A549 (cell line): Measurements from ENCODE around the gene EFCAB11. TPM values are rescaled to one million over a fixed set of nuclear protein-coding genes. Genes with fewer than 3 reads are reported as not detected.

Experiments
- ATAC-seq, 2 experiments: fragments of 200-7000 bp in 1 of 2; fragments of >200 bp in 1 of 2; cut with Nextera tagmentation in 1 of 2; cut with Tn5 transposase in 1 of 2; 3 replicates each; pipeline versions ENCODE4 v1.8.0 to v1.9.1; 2018 to 2020; ENCODE audit warnings: mild to moderate bottlenecking in 1 of 2, moderate library complexity in 1 of 2
- CTCF ChIA-PET: fragments of 300-600 bp; sonication (Branson Sonifier 250); formaldehyde crosslinking; extraction: SDS; loops from one replicate; lab custom pipeline; 2021; ENCODE audit warnings: antibody characterized with exemption, inconsistent platforms; lab: Yijun Ruan, JAX
- POLR2A ChIA-PET: fragments of 350-600 bp; formaldehyde crosslinking; extraction: SDS; loops from one replicate; lab custom pipeline; 2021; ENCODE audit warnings: antibody characterized with exemption, inconsistent platforms; lab: Yijun Ruan, JAX
- DNase-seq, 2 experiments: peaks; one replicate each; pipeline versions ENCODE4 v3.0.0 to v3.0.0-alpha.2; 2011 to 2016; ENCODE audit warnings: low read depth in 1 of 2, low spot score in 1 of 2
- FAIRE-seq: peaks from 2 replicates; lab custom pipeline; 2011; peaks lifted over from hg19 to GRCh38; lab: Jason Lieb, UNC
- H3K27ac ChIP-seq, 2 experiments: fragments of >200 bp; sonication (Bioruptor Twin); formaldehyde crosslinking; 3 replicates each; pipeline ENCODE4 v1.5.1; 2016 to 2017
- H3K4me1 ChIP-seq: fragments of >200 bp; sonication (Bioruptor Twin); formaldehyde crosslinking; 3 replicates; pipeline ENCODE4 v1.6.1; 2016
- H3K4me2 ChIP-seq: fragments of >200 bp; sonication (Bioruptor Twin); formaldehyde crosslinking; 3 replicates; pipeline ENCODE4 v1.6.1; 2016
- H3K4me3 ChIP-seq: fragments of >200 bp; sonication (Bioruptor Twin); formaldehyde crosslinking; 3 replicates; pipeline ENCODE4 v1.5.1; 2016
- H3K9me3 ChIP-seq: fragments of >200 bp; sonication (Bioruptor Twin); formaldehyde crosslinking; 3 replicates; pipeline ENCODE4 v1.6.1; 2016
- BHLHE40 ChIP-seq: IDR thresholded peaks from 2 replicates; pipeline ENCODE4 v1.6.1; 2012; ENCODE audit warnings: low read depth, low read length, inconsistent platforms
- CBX2 ChIP-seq: fragments of 200-600 bp; sonication (generic); IDR thresholded peaks from 2 replicates; pipeline ENCODE4 v1.6.1; 2016; ENCODE audit warnings: low read depth, mild to moderate bottlenecking, borderline replicate concordance
- CBX8 ChIP-seq: fragments of 200-600 bp; sonication (generic); IDR thresholded peaks from 2 replicates; pipeline ENCODE4 v1.6.1; 2016
- CHD2 ChIP-seq: fragments of 150-350 bp; IDR thresholded peaks from 2 replicates; pipeline ENCODE4 v1.6.1; 2014; ENCODE audit warnings: low read length; ENCODE audit not compliant: partially characterized antibody
- CHD4 ChIP-seq: fragments of 200-600 bp; sonication (generic); IDR thresholded peaks from 2 replicates; pipeline ENCODE4 v1.6.1; 2016; ENCODE audit warnings: antibody characterized with exemption, mild to moderate bottlenecking, borderline replicate concordance
- ESRRA ChIP-seq: fragments of 150-350 bp; IDR thresholded peaks from 2 replicates; pipeline ENCODE4 v1.6.1; 2014; ENCODE audit warnings: mild to moderate bottlenecking, low read length, borderline replicate concordance
- FOSB ChIP-seq: fragments of 250-450 bp; sonication (Bioruptor Pico); IDR thresholded peaks from 2 replicates; pipeline ENCODE4 v1.5.0; 2020; ENCODE audit warnings: mild to moderate bottlenecking, moderate library complexity
- FOSL2 ChIP-seq, 2 experiments: fragments of 450-650 bp in 1 of 2; fragments of >200 bp in 1 of 2; sonication (Bioruptor Twin) in 1 of 2; formaldehyde crosslinking; IDR thresholded peaks; 2 replicates each; pipeline versions ENCODE4 v1.5.0 to v1.6.1; 2016 to 2020; ENCODE audit warnings: mild to moderate bottlenecking in 1 of 2, moderate library complexity in 1 of 2
- HDAC2 ChIP-seq: fragments of 200-600 bp; sonication (generic); IDR thresholded peaks from 2 replicates; pipeline ENCODE4 v1.6.1; 2016
- HEYL ChIP-seq: fragments of 250-450 bp; sonication (Bioruptor Pico); IDR thresholded peaks from 2 replicates; pipeline ENCODE4 v1.8.0; 2021; ENCODE audit warnings: mild to moderate bottlenecking, moderate library complexity
- HOXA7 ChIP-seq: fragments of 250-450 bp; sonication (Bioruptor Pico); IDR thresholded peaks from 2 replicates; pipeline ENCODE4 v1.5.0; 2020; ENCODE audit warnings: mild to moderate bottlenecking, moderate library complexity
- HOXB13 ChIP-seq: fragments of 250-450 bp; sonication (Bioruptor Pico); IDR thresholded peaks from 2 replicates; pipeline ENCODE4 v1.5.0; 2020; ENCODE audit warnings: low read depth, mild to moderate bottlenecking, moderate library complexity
- JUN ChIP-seq, 2 experiments: fragments of >200 bp; sonication (Bioruptor Twin); formaldehyde crosslinking; IDR thresholded peaks; 2 replicates in 1 of 2; 3 replicates in 1 of 2; pipeline ENCODE4 v1.6.1; 2016 to 2017
- KDM1A ChIP-seq: fragments of 200-600 bp; sonication (generic); IDR thresholded peaks from 2 replicates; pipeline ENCODE4 v1.6.1; 2016; ENCODE audit warnings: low read depth, mild to moderate bottlenecking
- NFE2L2 ChIP-seq: fragments of 150-350 bp; conservative IDR thresholded peaks from 2 replicates; pipeline ENCODE4 v1.6.1; 2014; ENCODE audit warnings: low read length
- NPAS2 ChIP-seq: fragments of 250-450 bp; sonication (Bioruptor Pico); IDR thresholded peaks from 2 replicates; pipeline ENCODE4 v1.8.0; 2022; ENCODE audit warnings: mild to moderate bottlenecking, moderate library complexity, borderline replicate concordance
- PHF8 ChIP-seq: fragments of 200-600 bp; sonication (generic); IDR thresholded peaks from 2 replicates; pipeline ENCODE4 v1.6.1; 2016; ENCODE audit warnings: low read depth, mild to moderate bottlenecking, antibody characterized with exemption, moderate library complexity, borderline replicate concordance
- POLR2A ChIP-seq: IDR thresholded peaks from 2 replicates; pipeline ENCODE4 v1.6.1; 2012; ENCODE audit warnings: mild to moderate bottlenecking, low read length
- RARB ChIP-seq: fragments of 250-450 bp; sonication (Bioruptor Pico); IDR thresholded peaks from 2 replicates; pipeline ENCODE4 v1.8.0; 2021; ENCODE audit warnings: mild to moderate bottlenecking, moderate library complexity
- RNF2 ChIP-seq: fragments of 200-600 bp; sonication (generic); IDR thresholded peaks from 2 replicates; pipeline ENCODE4 v1.6.1; 2016; ENCODE audit warnings: low read depth, mild to moderate bottlenecking, antibody characterized with exemption, moderate library complexity, borderline replicate concordance
- SMC3 ChIP-seq: fragments of >200 bp; sonication (Bioruptor Twin); formaldehyde crosslinking; IDR thresholded peaks from 3 replicates; pipeline ENCODE4 v1.6.1; 2018; ENCODE audit warnings: inconsistent platforms
- SREBF2 ChIP-seq: fragments of 450-650 bp; IDR thresholded peaks from 2 replicates; pipeline ENCODE4 v1.6.1; 2014; ENCODE audit warnings: mild to moderate bottlenecking, moderate library complexity
- TP53 ChIP-seq: fragments of 250-450 bp; sonication (Bioruptor Pico); IDR thresholded peaks from 2 replicates; pipeline ENCODE4 v1.5.0; 2021; ENCODE audit warnings: mild to moderate bottlenecking, moderate library complexity
- ZC3H11A ChIP-seq: fragments of 450-650 bp; IDR thresholded peaks from 2 replicates; pipeline ENCODE4 v1.6.1; 2014; ENCODE audit warnings: antibody characterized with exemption, mild to moderate bottlenecking
- ZNF302 ChIP-seq: fragments of 250-450 bp; sonication (Bioruptor Pico); IDR thresholded peaks from 2 replicates; pipeline ENCODE4 v1.9.0; 2021; ENCODE audit warnings: inconsistent platforms, mild to moderate bottlenecking, moderate library complexity
- ZSCAN20 ChIP-seq: fragments of 250-450 bp; sonication (Bioruptor Pico); IDR thresholded peaks from 2 replicates; pipeline ENCODE4 v1.8.0; 2022; ENCODE audit warnings: mild to moderate bottlenecking, moderate library complexity
- WGBS: methylation state at CpG from one replicate; pipeline ENCODE4 v1.1.6; 2017; ENCODE audit errors: missing lambda C conversion rate; 5-methylcytosine and 5-hydroxymethylcytosine counted together
- polyA plus RNA-seq, 4 experiments: library from polyadenylated mRNA; depleted of rRNA in 3 of 4; stranded (reverse); fragments of >200 nt; fragmentation: RNase III in 1 of 4; extraction: RNeasy Plus Mini Kit Qiagen cat#74134 plus additional on column Dnase treatment in 1 of 4; gene quantifications; 2 replicates in 3 of 4; 3 replicates in 1 of 4; pipeline ENCODE4 v1.2.3, GENCODE V29; 2011 to 2017
- TF ChIP-seq, protein P1 (sequence below): IDR thresholded peaks from 2 replicates; pipeline ENCODE4 v1.6.1; 2012
- TF ChIP-seq, protein P2 (sequence below): fragments of 150-350 bp; IDR thresholded peaks from 2 replicates; pipeline ENCODE4 v1.6.1; 2014; ENCODE audit warnings: low read depth, mild to moderate bottlenecking, low read length
- TF ChIP-seq, protein P3 (sequence below): fragments of 250-450 bp; sonication (Bioruptor Pico); IDR thresholded peaks from 2 replicates; pipeline ENCODE4 v1.5.0; 2021; ENCODE audit warnings: mild to moderate bottlenecking, moderate library complexity, borderline replicate concordance
- TF ChIP-seq, protein P4 (sequence below): IDR thresholded peaks from 2 replicates; pipeline ENCODE4 v1.6.1; 2012
- TF ChIP-seq, protein P5 (sequence below): IDR thresholded peaks from 2 replicates; pipeline ENCODE4 v1.6.1; 2012; ENCODE audit warnings: low read depth, borderline replicate concordance
- TF ChIP-seq, protein P6 (sequence below): fragments of 250-450 bp; sonication (Bioruptor Pico); IDR thresholded peaks from 2 replicates; pipeline ENCODE4 v1.5.0; 2020; ENCODE audit warnings: low read depth, mild to moderate bottlenecking, moderate library complexity

Gene EFCAB11
- polyA plus RNA-seq, 2 of the 4 experiments (the other 2 are of a cell fraction), result 18.8 to 19.6 TPM

DNA sequence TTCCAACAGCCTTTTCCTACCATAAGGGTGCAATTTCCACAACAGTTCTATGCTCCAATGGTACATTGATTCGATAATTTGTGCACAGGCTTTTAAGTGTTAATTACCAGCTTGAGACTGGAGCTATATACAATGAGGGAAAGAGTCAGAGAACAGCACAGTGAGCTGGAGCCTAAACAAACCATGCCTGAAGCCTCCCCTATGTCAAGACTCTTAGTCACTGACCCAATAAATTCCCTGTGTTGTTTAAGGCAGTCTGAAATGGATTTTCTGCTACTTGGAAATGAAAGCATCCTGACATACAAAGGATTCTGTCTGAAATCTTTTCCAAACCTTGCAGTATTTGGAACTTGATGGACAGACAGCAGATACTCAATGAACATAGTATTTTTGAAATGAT, 149.0 kb downstream of the EFCAB11 start:
- H3K4me1 ChIP-seq, result no peaks in the 10 kb centered on the region
- H3K4me3 ChIP-seq, result no peak overlapping the region
- FAIRE-seq (no peak), DNase-seq (no peak), ATAC-seq (no peak)
- H3K4me2 ChIP-seq, result no peak overlapping the region
- CTCF ChIA-PET, result interaction anchor here (1.1 to 1.3 kb wide), 3 partner anchors 10 to 765 kb away, joined by 3 to 6 read pairs (median 3); no protein-coding TSS in a partner anchor
- no peak for TF ChIP-seq HOXA7 (CRISPR knock-in tag)
- TF ChIP-seq FOSL2 (IDR thresholded peaks at IDR 0.05), result no peak
- no peak for TF ChIP-seq FOSL2 (CRISPR knock-in tag; IDR thresholded peaks at IDR 0.05)
- no peak for TF ChIP-seq CBX2
- TF ChIP-seq ZNF302 (CRISPR knock-in tag), result no peak
- TF ChIP-seq, protein P1, sequence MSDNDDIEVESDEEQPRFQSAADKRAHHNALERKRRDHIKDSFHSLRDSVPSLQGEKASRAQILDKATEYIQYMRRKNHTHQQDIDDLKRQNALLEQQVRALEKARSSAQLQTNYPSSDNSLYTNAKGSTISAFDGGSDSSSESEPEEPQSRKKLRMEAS, result no peak
- no peak for TF ChIP-seq CHD2
- TF ChIP-seq BHLHE40, result no peak
- TF ChIP-seq HOXB13 (CRISPR knock-in tag), result no peak
- TF ChIP-seq ZC3H11A, result no peak
- TF ChIP-seq ZSCAN20 (CRISPR knock-in tag), result no peak
- TF ChIP-seq FOSB (CRISPR knock-in tag), result no peak
- TF ChIP-seq TP53 (CRISPR knock-in tag), result no peak
- TF ChIP-seq NFE2L2, result no peak
- no peak for TF ChIP-seq NPAS2 (CRISPR knock-in tag)
- no peak for TF ChIP-seq SMC3
- TF ChIP-seq, protein P2, sequence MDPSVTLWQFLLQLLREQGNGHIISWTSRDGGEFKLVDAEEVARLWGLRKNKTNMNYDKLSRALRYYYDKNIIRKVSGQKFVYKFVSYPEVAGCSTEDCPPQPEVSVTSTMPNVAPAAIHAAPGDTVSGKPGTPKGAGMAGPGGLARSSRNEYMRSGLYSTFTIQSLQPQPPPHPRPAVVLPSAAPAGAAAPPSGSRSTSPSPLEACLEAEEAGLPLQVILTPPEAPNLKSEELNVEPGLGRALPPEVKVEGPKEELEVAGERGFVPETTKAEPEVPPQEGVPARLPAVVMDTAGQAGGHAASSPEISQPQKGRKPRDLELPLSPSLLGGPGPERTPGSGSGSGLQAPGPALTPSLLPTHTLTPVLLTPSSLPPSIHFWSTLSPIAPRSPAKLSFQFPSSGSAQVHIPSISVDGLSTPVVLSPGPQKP, result no peak
- no peak for TF ChIP-seq RNF2
- no peak for TF ChIP-seq ESRRA
- POLR2A ChIA-PET, result no interaction called here
- H3K27ac ChIP-seq, result no peak overlapping the region
- no peaks in the 10 kb centered on the region for H3K9me3 ChIP-seq
- WGBS, result 7% methylated on average over 1 of the region's 1 CpG

DNA sequence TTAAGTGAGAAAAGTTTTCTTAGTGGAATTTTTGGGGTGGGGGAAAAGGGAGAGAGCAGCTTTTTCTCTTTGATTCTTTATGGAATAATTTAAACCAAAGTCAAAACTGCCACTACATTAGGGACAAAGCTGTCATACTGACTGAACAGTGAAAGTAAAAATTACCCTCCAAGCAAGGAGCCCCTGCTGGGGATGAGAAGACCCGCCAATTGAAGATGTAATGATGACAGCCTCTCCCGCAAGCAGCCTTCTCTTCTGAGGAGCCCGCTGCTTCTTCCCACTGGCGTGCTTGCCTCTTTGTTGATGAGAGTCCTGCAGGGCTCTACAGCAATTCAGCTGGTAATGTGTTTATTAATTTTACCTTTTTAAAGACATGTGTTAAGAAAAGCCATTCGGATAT, 151.0 kb downstream of the EFCAB11 start:
- H3K4me2 ChIP-seq, result no peak overlapping the region
- 74% methylated on average over 5 of the region's 5 CpGs for WGBS
- ATAC-seq (no peak), FAIRE-seq (no peak), DNase-seq (no peak)
- ChIA-PET POLR2A (no interaction called here), CTCF (no interaction called here)
- no peaks in the 10 kb centered on the region for H3K4me1 ChIP-seq
- TF ChIP-seq, protein P3, sequence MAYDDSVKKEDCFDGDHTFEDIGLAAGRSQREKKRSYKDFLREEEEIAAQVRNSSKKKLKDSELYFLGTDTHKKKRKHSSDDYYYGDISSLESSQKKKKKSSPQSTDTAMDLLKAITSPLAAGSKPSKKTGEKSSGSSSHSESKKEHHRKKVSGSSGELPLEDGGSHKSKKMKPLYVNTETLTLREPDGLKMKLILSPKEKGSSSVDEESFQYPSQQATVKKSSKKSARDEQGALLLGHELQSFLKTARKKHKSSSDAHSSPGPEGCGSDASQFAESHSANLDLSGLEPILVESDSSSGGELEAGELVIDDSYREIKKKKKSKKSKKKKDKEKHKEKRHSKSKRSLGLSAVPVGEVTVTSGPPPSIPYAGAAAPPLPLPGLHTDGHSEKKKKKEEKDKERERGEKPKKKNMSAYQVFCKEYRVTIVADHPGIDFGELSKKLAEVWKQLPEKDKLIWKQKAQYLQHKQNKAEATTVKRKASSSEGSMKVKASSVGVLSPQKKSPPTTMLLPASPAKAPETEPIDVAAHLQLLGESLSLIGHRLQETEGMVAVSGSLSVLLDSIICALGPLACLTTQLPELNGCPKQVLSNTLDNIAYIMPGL (CRISPR knock-in tag), result no peak
- TF ChIP-seq JUN (IDR thresholded peaks at IDR 0.05) (no peak), BHLHE40 (no peak), NPAS2 (CRISPR knock-in tag) (no peak), SREBF2 (no peak), CHD4 (no peak), ZNF302 (CRISPR knock-in tag) (no peak), HDAC2 (no peak), PHF8 (no peak), KDM1A (no peak), CBX8 (no peak), ZC3H11A (no peak), RARB (no peak), HEYL (CRISPR knock-in tag) (no peak), SMC3 (no peak), POLR2A (no peak)
- TF ChIP-seq, protein P4, sequence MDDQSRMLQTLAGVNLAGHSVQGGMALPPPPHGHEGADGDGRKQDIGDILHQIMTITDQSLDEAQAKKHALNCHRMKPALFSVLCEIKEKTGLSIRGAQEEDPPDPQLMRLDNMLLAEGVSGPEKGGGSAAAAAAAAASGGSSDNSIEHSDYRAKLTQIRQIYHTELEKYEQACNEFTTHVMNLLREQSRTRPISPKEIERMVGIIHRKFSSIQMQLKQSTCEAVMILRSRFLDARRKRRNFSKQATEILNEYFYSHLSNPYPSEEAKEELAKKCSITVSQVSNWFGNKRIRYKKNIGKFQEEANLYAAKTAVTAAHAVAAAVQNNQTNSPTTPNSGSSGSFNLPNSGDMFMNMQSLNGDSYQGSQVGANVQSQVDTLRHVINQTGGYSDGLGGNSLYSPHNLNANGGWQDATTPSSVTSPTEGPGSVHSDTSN, result no peak
- TF ChIP-seq, protein P2, result no peak
- TF ChIP-seq, protein P5, sequence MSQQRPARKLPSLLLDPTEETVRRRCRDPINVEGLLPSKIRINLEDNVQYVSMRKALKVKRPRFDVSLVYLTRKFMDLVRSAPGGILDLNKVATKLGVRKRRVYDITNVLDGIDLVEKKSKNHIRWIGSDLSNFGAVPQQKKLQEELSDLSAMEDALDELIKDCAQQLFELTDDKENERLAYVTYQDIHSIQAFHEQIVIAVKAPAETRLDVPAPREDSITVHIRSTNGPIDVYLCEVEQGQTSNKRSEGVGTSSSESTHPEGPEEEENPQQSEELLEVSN, result no peak
- TF ChIP-seq, protein P6, sequence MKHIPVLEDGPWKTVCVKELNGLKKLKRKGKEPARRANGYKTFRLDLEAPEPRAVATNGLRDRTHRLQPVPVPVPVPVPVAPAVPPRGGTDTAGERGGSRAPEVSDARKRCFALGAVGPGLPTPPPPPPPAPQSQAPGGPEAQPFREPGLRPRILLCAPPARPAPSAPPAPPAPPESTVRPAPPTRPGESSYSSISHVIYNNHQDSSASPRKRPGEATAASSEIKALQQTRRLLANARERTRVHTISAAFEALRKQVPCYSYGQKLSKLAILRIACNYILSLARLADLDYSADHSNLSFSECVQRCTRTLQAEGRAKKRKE, result no peak
- no peak overlapping the region for H3K27ac ChIP-seq
- H3K9me3 ChIP-seq, result no peaks in the 10 kb centered on the region
- no peak overlapping the region for H3K4me3 ChIP-seq
